Measurements from ENCODE around the gene HMGB2. TPM values are rescaled to one million over a fixed set of nuclear protein-coding genes. Genes with fewer than 3 reads are reported as not detected.

The HMGB2 gene
- total RNA-seq, 1 donor: 30.4 TPM

DNA sequence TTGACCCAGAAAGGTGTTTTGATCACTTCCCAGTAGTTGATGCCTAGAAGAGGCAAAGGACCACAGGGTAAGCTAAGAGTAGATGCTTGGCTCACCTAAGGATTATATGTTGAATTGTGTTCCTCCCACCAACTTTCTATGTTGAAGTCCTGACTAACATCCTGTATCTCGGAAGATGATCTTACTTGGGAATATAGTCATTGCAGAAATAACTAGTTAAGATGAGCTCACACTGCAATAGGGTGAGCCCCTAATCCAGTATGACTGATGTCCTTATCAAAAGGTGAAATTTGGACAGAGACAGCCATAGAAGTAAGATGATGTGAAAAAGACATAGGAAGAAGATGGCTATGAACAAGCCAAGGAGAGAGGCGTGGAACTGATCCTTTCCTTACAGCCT is 3.3 kb upstream of the HMGB2 start:
- Histone ChIP-seq H2AFZ (ENCODE audit: low read length) (peak overlapping the region; percentile 65), H4K20me1 (ENCODE audit: insufficient read depth, low read length) (peaks cover 9% of the 10 kb centered on the region), H3K4me3 (ENCODE audit: insufficient read depth, low read length) (no peak overlapping the region), H3K4me2 (ENCODE audit: insufficient read depth, low read length) (peak overlapping the region; percentile 19), H3K27me3 (ENCODE audit: insufficient read depth, low read length) (no peaks in the 10 kb centered on the region), H3K36me3 (ENCODE audit: insufficient read depth, low read length) (peaks cover 4% of the 10 kb centered on the region), H3K79me2 (ENCODE audit: insufficient read depth, low read length) (peaks cover 16% of the 10 kb centered on the region), H3K4me1 (ENCODE audit: insufficient read depth, low read length) (peaks cover 19% of the 10 kb centered on the region), H3K27ac (ENCODE audit: low read depth, low read length) (no peak overlapping the region), H3K9me3 (ENCODE audit: low read depth, low read length) (no peaks in the 10 kb centered on the region)
- DNase-seq (ENCODE audit: insufficient read length, low spot score, missing footprints): peak; percentile 10
- TF ChIP-seq, protein P1, sequence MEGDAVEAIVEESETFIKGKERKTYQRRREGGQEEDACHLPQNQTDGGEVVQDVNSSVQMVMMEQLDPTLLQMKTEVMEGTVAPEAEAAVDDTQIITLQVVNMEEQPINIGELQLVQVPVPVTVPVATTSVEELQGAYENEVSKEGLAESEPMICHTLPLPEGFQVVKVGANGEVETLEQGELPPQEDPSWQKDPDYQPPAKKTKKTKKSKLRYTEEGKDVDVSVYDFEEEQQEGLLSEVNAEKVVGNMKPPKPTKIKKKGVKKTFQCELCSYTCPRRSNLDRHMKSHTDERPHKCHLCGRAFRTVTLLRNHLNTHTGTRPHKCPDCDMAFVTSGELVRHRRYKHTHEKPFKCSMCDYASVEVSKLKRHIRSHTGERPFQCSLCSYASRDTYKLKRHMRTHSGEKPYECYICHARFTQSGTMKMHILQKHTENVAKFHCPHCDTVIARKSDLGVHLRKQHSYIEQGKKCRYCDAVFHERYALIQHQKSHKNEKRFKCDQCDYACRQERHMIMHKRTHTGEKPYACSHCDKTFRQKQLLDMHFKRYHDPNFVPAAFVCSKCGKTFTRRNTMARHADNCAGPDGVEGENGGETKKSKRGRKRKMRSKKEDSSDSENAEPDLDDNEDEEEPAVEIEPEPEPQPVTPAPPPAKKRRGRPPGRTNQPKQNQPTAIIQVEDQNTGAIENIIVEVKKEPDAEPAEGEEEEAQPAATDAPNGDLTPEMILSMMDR (IDR thresholded peaks at IDR 0.05; ENCODE audit: extremely low read depth, low read depth, low read length): no peak

DNA sequence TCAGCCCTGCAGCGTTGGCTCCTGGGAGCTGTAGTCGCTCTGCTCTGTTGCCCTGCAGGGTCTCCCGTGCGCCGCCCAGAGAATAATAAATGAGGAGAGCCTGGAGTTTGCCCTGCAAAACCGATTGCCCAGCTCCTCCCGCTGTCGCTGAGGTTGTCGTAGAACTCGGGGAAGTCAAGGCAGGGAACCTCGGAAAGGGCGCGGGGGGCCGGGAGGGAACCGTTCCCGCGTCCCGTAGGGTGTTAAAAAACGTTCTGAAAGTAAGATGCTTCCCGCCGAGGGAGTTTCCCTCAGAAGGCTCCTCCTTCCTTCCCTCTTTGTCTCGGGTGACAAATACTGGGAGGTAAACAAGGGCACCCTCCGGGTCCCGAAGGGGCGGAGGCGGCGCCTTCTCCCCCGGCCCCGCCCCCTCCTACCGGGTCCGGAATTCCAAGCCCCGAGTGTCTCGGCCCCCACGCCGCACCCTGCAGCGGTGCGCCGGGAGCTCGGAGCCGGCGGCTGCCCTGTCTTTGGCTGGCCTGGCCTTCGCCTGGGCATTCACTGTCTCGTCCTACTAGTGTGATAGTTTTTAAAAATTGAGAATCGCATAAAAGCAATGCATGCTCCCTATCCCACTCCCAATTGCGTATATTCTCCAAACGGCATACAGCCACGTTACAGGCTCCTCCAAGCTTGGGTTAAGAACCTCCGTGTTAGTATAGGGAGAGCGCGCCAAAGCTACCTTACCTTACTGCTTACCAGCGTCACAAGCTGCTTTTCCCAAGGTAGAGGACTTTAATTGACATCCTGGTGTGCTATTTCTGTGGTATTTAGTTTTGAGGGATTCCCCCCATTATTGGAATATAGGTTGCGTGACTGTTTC is 964 bp upstream of the HMGB2 start:
- TF ChIP-seq, protein P1 (IDR thresholded peaks at IDR 0.05; ENCODE audit: extremely low read depth, low read depth, low read length): no peak
- Histone ChIP-seq H3K4me2 (ENCODE audit: insufficient read depth, low read length) (peak overlapping the region; percentile 88), H3K27me3 (ENCODE audit: insufficient read depth, low read length) (no peaks in the 10 kb centered on the region), H3K9me3 (ENCODE audit: low read depth, low read length) (no peaks in the 10 kb centered on the region), H4K20me1 (ENCODE audit: insufficient read depth, low read length) (peaks cover 15% of the 10 kb centered on the region), H3K4me3 (ENCODE audit: insufficient read depth, low read length) (peak overlapping the region; percentile 95), H2AFZ (ENCODE audit: low read length) (peak overlapping the region; percentile 94), H3K4me1 (ENCODE audit: insufficient read depth, low read length) (peaks cover 30% of the 10 kb centered on the region), H3K79me2 (ENCODE audit: insufficient read depth, low read length) (peaks cover 31% of the 10 kb centered on the region), H3K27ac (ENCODE audit: low read depth, low read length) (peak overlapping the region; percentile 76), H3K36me3 (ENCODE audit: insufficient read depth, low read length) (peaks cover 21% of the 10 kb centered on the region)
- peak; percentile 94 for DNase-seq (ENCODE audit: insufficient read length, low spot score, missing footprints)

DNA sequence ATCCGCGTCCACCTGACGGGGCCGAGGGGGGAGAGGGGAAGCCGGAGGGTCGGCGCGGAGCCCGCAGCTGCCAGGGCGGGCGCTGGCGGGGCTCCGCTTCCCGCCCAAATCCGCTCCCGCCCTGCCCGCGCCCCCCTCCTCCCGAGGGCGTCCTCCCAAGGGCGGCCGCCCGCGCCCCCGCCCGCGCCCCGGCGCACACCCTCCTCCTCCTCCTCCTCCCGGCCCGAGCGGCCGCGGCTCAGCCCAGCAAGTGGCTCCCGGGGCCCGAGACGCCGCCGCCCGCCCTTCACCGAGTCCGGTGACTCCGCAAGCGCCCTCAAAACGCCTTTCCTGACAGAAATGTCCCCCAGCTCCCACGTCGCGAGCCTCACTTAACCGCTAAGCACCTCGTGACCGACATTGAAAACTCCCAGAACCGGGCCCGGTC is 487 bp downstream of the HMGB2 start:
- H3K79me2 ChIP-seq (ENCODE audit: insufficient read depth, low read length): peaks cover 31% of the 10 kb centered on the region
- H4K20me1 ChIP-seq (ENCODE audit: insufficient read depth, low read length): peaks cover 15% of the 10 kb centered on the region
- DNase-seq (ENCODE audit: insufficient read length, low spot score, missing footprints): peak; percentile 46
- peak overlapping the region; percentile 93 for H3K4me2 ChIP-seq (ENCODE audit: insufficient read depth, low read length)
- peaks cover 30% of the 10 kb centered on the region for H3K4me1 ChIP-seq (ENCODE audit: insufficient read depth, low read length)
- peak overlapping the region; percentile 95 for H3K4me3 ChIP-seq (ENCODE audit: insufficient read depth, low read length)
- no peaks in the 10 kb centered on the region for H3K9me3 ChIP-seq (ENCODE audit: low read depth, low read length)
- no peaks in the 10 kb centered on the region for H3K27me3 ChIP-seq (ENCODE audit: insufficient read depth, low read length)
- H3K27ac ChIP-seq (ENCODE audit: low read depth, low read length): peak overlapping the region; percentile 98
- H3K36me3 ChIP-seq (ENCODE audit: insufficient read depth, low read length): peaks cover 36% of the 10 kb centered on the region
- H2AFZ ChIP-seq (ENCODE audit: low read length): peak overlapping the region; percentile 83
- TF ChIP-seq, protein P1 (IDR thresholded peaks at IDR 0.05; ENCODE audit: extremely low read depth, low read depth, low read length): no peak

DNA sequence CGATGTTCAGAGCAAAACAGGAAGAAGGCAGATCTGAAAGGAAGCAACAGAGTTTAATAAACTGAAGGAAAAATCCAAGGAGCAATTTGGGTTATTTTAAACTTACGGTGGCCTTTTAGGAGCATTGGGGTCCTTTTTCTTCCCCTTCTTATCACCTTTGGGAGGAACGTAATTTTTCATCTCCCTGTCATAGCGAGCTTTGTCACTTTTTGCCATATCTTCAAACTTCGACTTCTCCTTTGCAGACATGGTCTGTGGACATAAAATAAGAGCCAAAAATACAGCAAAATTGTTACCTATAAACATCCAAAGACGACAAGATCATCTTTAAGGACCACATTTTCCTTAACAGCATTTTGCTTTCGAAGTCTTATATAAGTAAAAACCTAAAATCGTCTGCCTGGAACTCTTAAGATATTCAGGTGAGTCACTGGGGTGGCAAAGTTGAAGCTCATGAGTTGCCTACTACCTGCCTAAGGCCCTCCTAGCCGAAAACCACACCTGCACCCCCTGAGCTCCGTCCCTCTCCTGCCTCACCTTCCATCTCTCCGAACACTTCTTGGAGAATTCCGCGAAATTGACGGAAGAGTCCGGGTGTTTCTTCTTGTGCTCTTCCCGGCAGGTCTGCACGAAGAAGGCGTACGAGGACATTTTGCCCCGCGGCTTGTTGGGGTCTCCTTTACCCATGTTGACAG is 1.0 kb downstream of the HMGB2 start:
- peaks cover 15% of the 10 kb centered on the region for H4K20me1 ChIP-seq (ENCODE audit: insufficient read depth, low read length)
- no peak overlapping the region for H2AFZ ChIP-seq (ENCODE audit: low read length)
- H3K79me2 ChIP-seq (ENCODE audit: insufficient read depth, low read length): peaks cover 31% of the 10 kb centered on the region
- H3K27ac ChIP-seq (ENCODE audit: low read depth, low read length): peak overlapping the region; percentile 57
- H3K36me3 ChIP-seq (ENCODE audit: insufficient read depth, low read length): peaks cover 41% of the 10 kb centered on the region
- H3K4me2 ChIP-seq (ENCODE audit: insufficient read depth, low read length): peak overlapping the region; percentile 93
- H3K4me1 ChIP-seq (ENCODE audit: insufficient read depth, low read length): peaks cover 30% of the 10 kb centered on the region
- no peaks in the 10 kb centered on the region for H3K27me3 ChIP-seq (ENCODE audit: insufficient read depth, low read length)
- no peaks in the 10 kb centered on the region for H3K9me3 ChIP-seq (ENCODE audit: low read depth, low read length)
- peak overlapping the region; percentile 95 for H3K4me3 ChIP-seq (ENCODE audit: insufficient read depth, low read length)
- TF ChIP-seq, protein P1 (IDR thresholded peaks at IDR 0.05; ENCODE audit: extremely low read depth, low read depth, low read length): no peak
- DNase-seq (ENCODE audit: insufficient read length, low spot score, missing footprints): peak; percentile 78

All from osteoblast (primary cell).